Retinal pigment epithelial cell (primary cell): ENCODE data around the gene FADS3.

Experiments
- DNase-seq: peaks from one replicate; pipeline ENCODE4 v3.0.0-alpha.2; 2010; ENCODE audit warnings: low read depth
- H3K4me3 ChIP-seq: 2 replicates; pipeline ENCODE4 v1.5.1; 2011; ENCODE audit warnings: mild to moderate bottlenecking, low read length, control low read depth, moderate library complexity
- CTCF ChIP-seq: conservative IDR thresholded peaks from 2 replicates; pipeline ENCODE4 v1.5.1; 2011; ENCODE audit warnings: low read depth, low read length, control low read depth, inconsistent platforms

FADS3 gene

DNA sequence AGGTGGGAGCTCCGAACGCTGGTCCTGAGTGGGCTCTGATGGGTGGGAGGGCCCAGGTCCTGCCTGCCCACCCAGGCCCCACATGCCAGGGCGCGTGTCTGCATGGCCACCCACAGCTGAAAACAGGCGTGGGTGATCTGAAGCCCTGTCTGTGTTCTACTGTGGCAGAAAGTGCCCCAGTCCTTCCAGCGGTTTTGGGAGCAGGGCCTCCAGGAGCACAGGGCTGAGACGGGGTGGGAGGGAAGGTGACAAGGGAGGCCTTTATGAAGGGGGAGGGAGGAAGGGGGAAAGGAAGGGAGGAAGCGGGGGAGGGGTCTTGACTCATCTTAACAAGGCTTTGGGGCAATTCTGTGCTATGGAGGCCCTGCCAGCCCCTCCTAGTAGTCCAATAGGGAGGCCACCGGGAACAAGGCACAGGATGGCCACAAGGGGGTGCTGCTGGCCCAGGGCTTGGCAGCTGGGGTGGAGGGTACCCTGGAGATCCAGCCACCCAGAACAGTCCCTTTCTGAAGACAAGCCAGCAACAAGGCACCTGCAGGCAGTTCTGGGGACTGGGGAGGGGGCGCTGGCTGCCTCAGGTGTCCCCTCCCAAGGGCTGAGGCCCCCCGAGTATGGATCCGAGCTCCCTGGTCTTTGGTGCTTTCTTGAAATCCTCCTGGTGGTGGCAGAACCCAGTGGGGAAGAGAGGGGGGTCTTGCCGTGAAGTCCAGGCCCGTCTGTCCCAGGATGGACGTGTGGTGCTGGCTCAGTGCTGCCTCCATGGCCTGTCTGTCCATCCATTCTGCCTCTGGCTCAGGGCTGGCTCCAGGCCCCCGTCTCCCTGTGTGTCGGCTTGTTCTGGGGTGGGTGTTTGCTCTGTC lies 6.3 kb upstream of the FADS3 start:
- no peak overlapping the region for H3K4me3 ChIP-seq
- peak; percentile 91 for TF ChIP-seq CTCF
- no peak for DNase-seq

DNA sequence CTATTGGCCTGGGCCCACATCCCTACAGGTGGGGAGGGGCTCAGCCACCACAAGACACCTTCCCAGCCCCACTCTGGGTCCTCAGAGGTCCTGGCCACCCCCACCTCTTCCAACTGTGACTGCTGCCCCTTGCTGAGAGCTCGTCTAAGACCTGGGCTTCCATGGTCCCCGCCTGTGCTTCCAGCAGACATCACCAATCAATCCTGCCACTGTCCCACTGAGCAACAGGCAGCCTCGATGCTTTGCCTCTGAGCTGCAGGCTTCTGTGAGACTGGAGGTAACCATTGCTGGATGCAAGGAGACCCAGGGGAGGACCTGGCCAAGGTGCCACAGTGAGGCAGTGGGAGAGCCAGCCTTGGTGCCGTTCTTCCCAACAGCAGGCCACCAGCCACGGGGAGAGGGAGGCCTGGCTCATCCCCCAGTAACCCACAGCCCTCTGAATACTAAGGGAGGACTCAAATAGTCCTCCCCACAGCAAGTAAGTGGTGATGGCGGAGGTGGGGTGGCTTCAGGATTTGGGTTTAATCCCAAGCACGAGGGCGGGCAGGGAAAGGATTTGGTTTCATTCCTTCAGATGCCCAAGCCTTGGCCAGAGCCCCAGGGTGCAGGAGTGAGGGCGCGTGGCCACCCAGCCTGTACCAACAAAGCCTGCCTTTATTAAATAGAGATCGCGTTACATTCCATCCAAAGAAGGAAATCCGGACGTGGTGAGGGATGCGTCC lies 5.5 kb upstream of the FADS3 start:
- TF ChIP-seq CTCF: no peak
- H3K4me3 ChIP-seq: no peak overlapping the region
- DNase-seq: no peak

- no peak overlapping the region for H3K4me3 ChIP-seq
- no peak for DNase-seq
- TF ChIP-seq CTCF: no peak
Observed at GRCh38 chr11:61895718-61896059, 4.3 kb upstream of the FADS3 start.

GRCh38 chr11:61895046-61895717 lies 3.8 kb upstream of the FADS3 start:
- H3K4me3 ChIP-seq: no peak overlapping the region
- DNase-seq: no peak
- no peak for TF ChIP-seq CTCF

DNA sequence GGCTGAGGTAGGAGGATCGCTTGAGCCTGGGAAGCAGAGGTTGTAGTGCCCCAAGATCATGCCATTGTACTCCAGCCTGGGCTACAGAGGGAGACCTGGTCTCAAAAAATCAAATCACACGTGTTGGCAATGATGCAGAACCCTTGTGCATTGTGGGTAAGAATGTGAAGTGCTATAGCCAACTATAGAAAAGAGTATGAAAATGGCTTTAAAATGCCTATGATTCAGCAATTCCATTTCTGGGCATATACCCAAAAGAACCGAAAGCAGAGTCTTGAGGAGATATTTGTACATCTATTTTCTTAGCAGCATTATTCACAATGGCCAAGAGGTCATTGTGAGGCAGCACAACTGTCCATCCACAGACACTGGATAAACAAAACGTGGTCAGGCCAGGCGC lies 2.6 kb upstream of the FADS3 start:
- peak; percentile 69 for DNase-seq
- H3K4me3 ChIP-seq: no peak overlapping the region
- no peak for TF ChIP-seq CTCF

GRCh38 chr11:61892085-61892370 lies 683 bp upstream of the FADS3 start:
- no peak for TF ChIP-seq CTCF
- peak overlapping the region; percentile 50 for H3K4me3 ChIP-seq
- no peak for DNase-seq
